NOMO-1 treated with DMSO at 0.1 percent for 48 hours (cell line): ENCODE results near the gene WWC1.

Experiments used
- DNase-seq: peaks from one replicate; lab custom pipeline; 2025; ENCODE audit not compliant: unreplicated experiment; lab: John Stamatoyannopoulos, UW

The WWC1 gene

GRCh38 chr5:168291342-168291963, at the start of gene WWC1:
TSS of gene WWC1 (plus strand) at chr5:168291645. CDS start at chr5:168292153, 508 bp downstream.
- DNase-seq: peak; percentile 33

DNA sequence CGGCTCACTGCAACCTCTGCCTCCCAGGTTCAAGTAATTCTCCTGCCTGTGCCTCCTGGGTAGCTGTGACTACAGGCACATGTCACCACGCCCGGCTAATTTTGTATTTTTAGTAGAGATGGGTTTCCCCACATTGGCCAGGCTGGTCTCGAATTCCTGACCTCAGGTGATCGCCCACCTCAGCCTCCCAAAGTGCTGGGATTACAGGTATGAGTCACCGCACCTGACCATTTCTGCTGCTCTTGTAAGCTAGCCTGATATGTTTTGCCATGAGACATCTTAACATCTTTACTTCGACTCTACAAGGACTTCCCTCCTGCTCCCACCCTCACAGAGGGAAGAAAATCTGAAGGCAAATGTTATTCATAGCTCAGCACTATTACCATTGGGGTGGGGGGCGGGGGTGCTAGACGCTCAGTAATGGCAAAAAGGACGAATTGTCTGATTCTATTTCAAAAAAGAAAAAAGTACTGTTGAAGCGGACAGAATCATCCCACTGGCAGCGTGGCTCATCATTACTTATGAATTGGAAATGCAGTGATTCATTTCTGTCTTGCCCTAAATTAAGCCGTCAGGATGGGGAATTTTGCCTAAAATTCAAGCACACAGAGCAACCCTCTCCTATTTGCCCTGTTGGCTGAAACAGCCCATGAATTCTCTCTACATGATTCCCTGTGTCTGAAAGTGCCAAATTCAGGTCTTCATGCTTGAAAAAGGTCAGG, 46.4 kb upstream of the WWC1 start:
- DNase-seq: no peak

- DNase-seq: no peak
Measured at GRCh38 chr5:168249923-168250322, 41.5 kb upstream of the WWC1 start.

GRCh38 chr5:168251259-168251658, 40.2 kb upstream of the WWC1 start:
- DNase-seq: no peak

GRCh38 chr5:168254013-168254693, 37.3 kb upstream of the WWC1 start:
- no peak for DNase-seq

DNA sequence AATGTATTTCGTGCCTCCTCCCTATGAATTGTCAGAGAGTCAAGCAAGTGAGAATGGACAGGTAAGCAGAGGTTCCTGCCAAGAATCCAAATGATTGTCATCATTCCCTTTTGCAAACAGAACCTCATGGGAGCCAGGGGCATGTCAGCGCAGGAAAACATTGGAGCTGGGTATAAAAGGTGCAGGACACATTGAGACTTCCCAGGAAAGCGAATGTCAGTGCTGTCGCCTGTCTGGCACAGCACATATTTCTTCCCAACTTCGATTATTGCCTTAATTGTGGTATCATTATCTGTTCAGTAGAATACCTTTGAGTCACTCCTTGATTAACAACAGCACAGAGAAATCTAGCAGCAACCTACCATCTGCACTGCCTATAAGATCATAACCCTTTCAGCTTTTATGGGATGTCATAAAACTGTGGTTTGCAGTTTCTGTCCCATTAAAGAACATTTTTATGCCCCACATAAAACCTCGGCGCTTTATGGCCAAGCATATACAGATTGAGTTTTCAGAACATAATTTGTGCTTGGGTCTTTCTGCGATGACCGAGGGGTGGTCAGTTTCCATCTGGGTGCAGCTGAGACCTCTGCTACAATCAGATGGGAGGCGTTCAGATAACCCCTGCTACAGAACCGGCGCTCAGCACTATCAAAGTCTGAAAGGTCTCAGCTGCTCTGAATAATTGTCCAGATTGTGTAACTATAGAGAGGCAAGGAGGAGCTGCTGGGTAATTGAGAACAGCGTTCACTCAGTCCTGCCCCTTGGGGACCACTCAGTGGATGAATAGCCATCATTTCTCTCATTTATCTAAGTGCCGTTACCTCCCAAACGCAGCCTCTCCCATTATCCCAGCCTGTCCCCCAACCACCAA, 30.9 kb upstream of the WWC1 start:
- no peak for DNase-seq

GRCh38 chr5:168261227-168261571, 30.2 kb upstream of the WWC1 start:
- no peak for DNase-seq

- DNase-seq: no peak
Measured at GRCh38 chr5:168262042-168262743, 29.3 kb upstream of the WWC1 start.

DNA sequence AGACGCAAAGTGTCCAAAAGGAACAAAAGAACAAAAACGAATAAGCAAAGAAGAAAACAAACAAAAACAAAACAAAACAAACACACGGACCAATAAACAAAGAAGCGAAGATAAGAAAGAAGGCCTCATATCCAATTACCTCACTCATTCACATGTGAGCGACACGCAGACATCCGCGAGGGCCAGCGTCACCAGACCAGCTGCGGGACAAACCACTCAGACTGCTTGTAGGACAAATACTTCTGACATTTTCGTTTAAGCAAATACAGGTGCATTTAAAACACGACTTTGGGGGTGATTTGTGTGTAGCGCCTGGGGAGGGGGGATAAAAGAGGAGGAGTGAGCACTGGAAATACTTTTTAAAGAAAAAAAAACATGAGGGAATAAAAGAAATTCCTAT, 28.3 kb upstream of the WWC1 start:
- DNase-seq: no peak

- DNase-seq: no peak
Measured at GRCh38 chr5:168266016-168266415, 25.4 kb upstream of the WWC1 start.

- DNase-seq: peak; percentile 66
Measured at GRCh38 chr5:168268949-168269936, 22.2 kb upstream of the WWC1 start.

GRCh38 chr5:168269937-168270330, 21.5 kb upstream of the WWC1 start:
- no peak for DNase-seq

- no peak for DNase-seq
Measured at GRCh38 chr5:168270476-168270875, 21.0 kb upstream of the WWC1 start.

DNA sequence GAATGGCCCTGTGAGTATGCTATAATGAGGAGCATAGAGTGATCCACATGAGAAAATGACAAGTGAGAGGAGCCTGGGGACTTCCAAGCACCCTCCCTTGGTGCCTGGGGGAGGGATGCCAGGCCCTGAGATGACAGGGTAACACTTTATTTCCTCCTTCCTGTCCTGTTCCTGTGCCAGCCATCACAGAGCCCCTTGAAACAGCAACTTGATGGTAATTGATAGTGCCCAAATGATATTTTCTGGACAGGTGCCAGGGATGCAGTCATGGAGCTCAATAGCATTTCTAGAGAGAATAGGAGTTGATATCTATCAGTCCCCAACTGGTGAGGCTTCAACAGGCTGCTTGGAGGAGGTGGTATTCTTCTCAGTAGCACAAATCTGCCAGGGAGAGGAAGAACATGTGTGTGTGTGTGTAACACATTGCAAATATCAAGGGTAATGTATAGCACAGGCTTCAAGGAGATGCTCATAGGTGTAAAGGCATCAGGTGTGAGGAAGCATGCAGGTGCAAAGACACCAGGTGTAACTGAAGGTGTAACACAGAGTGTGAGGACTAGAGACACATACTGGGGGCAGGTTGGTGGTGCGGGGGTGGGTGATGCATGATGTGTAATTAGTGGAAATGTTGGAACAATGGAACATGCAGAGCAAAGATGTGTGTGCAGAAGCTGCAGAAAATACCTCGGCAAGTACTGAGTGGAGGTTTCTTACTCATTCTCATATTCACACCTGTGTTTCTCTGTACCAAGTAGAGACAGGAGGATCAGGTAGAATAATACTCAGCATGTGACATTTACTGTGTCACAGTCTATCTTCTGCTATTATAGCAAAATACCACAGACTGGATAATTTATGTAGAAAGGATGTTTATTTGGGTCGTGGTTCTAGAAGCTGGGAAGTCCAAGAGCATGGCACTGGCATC, 18.1 kb upstream of the WWC1 start:
- DNase-seq: no peak

DNA sequence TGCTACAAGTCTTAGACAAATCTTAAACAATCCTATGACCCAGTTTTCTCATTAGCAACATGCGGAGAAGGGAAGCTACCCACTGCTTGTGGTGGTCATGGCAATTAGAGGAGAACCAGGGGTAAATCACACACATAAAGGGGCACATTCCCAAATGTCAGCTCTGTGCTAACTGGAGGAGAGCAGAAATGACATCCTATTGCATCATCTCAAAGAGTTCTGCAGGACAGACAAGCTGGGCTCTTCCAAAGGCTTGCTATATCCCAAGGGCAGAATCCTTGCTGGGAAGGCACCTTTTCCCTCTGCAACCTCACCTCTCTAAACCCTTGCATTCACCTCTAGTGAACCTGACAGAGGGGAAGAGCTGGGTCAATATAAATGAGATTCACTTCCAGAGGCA, 17.0 kb upstream of the WWC1 start:
- DNase-seq: no peak

DNA sequence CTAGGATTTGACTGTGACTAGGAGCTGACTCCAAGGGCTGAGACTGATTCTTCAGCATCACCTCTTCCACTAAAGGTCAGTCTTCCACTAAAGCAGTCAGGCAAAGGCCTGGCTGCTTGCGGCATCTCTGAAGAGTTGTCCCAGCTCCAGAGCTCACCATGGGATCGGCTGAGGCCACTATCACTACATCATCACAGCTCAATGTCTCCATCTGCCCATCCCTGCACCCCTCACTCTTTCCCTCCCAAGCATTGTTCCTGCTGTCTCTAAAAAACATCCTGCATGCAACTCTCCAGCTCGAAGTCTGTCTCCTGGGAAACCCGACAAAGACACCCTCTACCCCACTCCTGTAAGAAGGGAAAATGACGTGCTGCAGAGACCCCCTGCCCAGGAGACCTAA, 15.5 kb upstream of the WWC1 start:
- no peak for DNase-seq

GRCh38 chr5:168282120-168282519, 9.3 kb upstream of the WWC1 start:
- DNase-seq: peak; percentile 45

- no peak for DNase-seq
Measured at GRCh38 chr5:168284809-168285208, 6.6 kb upstream of the WWC1 start.

DNA sequence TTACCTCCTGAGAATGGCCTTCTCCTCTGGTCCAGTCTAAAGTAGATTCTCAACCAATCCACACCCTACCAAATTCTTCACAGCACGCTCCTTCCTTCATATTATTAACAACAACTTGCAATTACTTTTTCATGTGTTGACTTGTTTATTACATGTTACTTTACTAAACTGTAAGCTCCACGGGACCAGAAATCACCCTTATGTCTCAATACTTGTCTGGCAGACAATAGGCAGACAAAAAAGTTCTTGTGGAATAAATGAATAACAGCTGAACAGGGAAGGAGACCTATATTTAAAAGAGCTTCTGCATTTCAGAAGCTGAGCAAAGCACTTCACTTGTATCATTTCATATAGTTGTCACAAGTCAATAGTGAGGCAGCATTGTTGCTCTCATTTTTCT, 5.7 kb upstream of the WWC1 start:
- no peak for DNase-seq
